ENCODE results near the gene TAS2R31. TPM values are rescaled to one million over a fixed set of nuclear protein-coding genes. Genes with fewer than 3 reads are reported as not detected.

TAS2R31 gene
- polyA plus RNA-seq, 3 donors = 0.29 TPM; not detected in 2

- DNase-seq = no peak
- TF ChIP-seq CTCF (IDR thresholded peaks at IDR 0.05) = no peak
Measured at GRCh38 chr12:11026118-11026517, 5.1 kb downstream of the TAS2R31 start.

GRCh38 chr12:11023387-11023786, 7.8 kb downstream of the TAS2R31 start:
- H3K27ac Mint-ChIP-seq = no peak overlapping the region
- Histone ChIP-seq H3K79me2 (ENCODE audit: insufficient read depth, low read length) (no peaks in the 10 kb centered on the region), H3K27ac (ENCODE audit: low read depth in 1 of 2, low read length in 2 of 2) (no peak overlapping the region), H2AFZ (ENCODE audit: insufficient read depth, low read depth, low read length, poor library complexity, severe bottlenecking) (no peak overlapping the region), H4K20me1 (ENCODE audit: insufficient read depth, low read length) (no peaks in the 10 kb centered on the region), H3K27me3 (ENCODE audit: control insufficient read depth in 2 of 2, insufficient read depth in 2 of 2, low read length in 2 of 2) (no peaks in the 10 kb centered on the region), H3K4me1 (ENCODE audit: control insufficient read depth in 1 of 2, insufficient read depth in 2 of 2, low read length in 2 of 2) (no peaks in the 10 kb centered on the region), H3K36me3 (replicated peaks in 1 of 2; ENCODE audit: control insufficient read depth in 1 of 2, insufficient read depth in 2 of 2, low read length in 2 of 2) (peaks cover 0 to 9% of the 10 kb centered on the region in 2 donors), H3K4me2 (replicated peaks; ENCODE audit: extremely low read depth, low read length, poor library complexity, severe bottlenecking) (no peak overlapping the region), H3K9ac (ENCODE audit: insufficient read depth, low read length, poor library complexity, severe bottlenecking) (no peak overlapping the region), H3K4me3 (replicated peaks in 1 of 3; ENCODE audit: low read depth in 2 of 3, low read length in 3 of 3) (no peak overlapping the region), H3K9me3 (replicated peaks in 1 of 2; ENCODE audit: control insufficient read depth in 1 of 2, insufficient read depth in 1 of 2, low read length in 2 of 2) (peaks cover 7 to 12% of the 10 kb centered on the region in 2 donors)
- H3K4me1 Mint-ChIP-seq = no peaks in the 10 kb centered on the region
- H3K36me3 Mint-ChIP-seq = peaks cover 5 to 24% of the 10 kb centered on the region in 2 donors
- no peak for TF ChIP-seq CTCF (IDR thresholded peaks at IDR 0.05)
- intact Hi-C loops (cut with micrococcal nuclease) = no loop called here
- peaks cover 5 to 15% (median 10%) of the 10 kb centered on the region in 7 donors for H3K9me3 Mint-ChIP-seq
- no peaks in the 10 kb centered on the region for H3K27me3 Mint-ChIP-seq (ENCODE audit: low read depth in 3 of 3)
- no CpG with 5 or more reads among the region's 2 CpGs for WGBS (ENCODE audit: insufficient coverage)
- DNase-seq = no peak
- H3K4me3 Mint-ChIP-seq = no peak overlapping the region

More at GRCh38 chr12:11026118-11026517, 5.1 kb downstream of the TAS2R31 start:
- Mint-ChIP-seq H3K36me3 (peaks cover 10 to 28% of the 10 kb centered on the region in 2 donors), H3K27ac (no peak overlapping the region), H3K9me3 (peaks cover 5 to 15% (median 10%) of the 10 kb centered on the region in 7 donors), H3K4me3 (no peak overlapping the region), H3K27me3 (ENCODE audit: low read depth in 3 of 3) (no peaks in the 10 kb centered on the region), H3K4me1 (no peaks in the 10 kb centered on the region)
- H2AFZ ChIP-seq (ENCODE audit: insufficient read depth, low read depth, low read length, poor library complexity, severe bottlenecking) = no peak overlapping the region
- no peak overlapping the region for H3K4me3 ChIP-seq (replicated peaks in 1 of 3; ENCODE audit: low read depth in 2 of 3, low read length in 3 of 3)
- no peak overlapping the region for H3K9ac ChIP-seq (ENCODE audit: insufficient read depth, low read length, poor library complexity, severe bottlenecking)
- 92% methylated on average over 2 of the region's 6 CpGs for WGBS (ENCODE audit: insufficient coverage)
- no peak overlapping the region for H3K4me2 ChIP-seq (replicated peaks; ENCODE audit: extremely low read depth, low read length, poor library complexity, severe bottlenecking)
- H3K79me2 ChIP-seq (ENCODE audit: insufficient read depth, low read length) = no peaks in the 10 kb centered on the region
- H3K9me3 ChIP-seq (replicated peaks in 1 of 2; ENCODE audit: control insufficient read depth in 1 of 2, insufficient read depth in 1 of 2, low read length in 2 of 2) = peaks cover 7 to 12% of the 10 kb centered on the region in 2 donors
- intact Hi-C loops (cut with micrococcal nuclease) = no loop called here
- H3K27me3 ChIP-seq (ENCODE audit: control insufficient read depth in 2 of 2, insufficient read depth in 2 of 2, low read length in 2 of 2) = no peaks in the 10 kb centered on the region
- H3K36me3 ChIP-seq (replicated peaks in 1 of 2; ENCODE audit: control insufficient read depth in 1 of 2, insufficient read depth in 2 of 2, low read length in 2 of 2) = peaks cover 0 to 9% of the 10 kb centered on the region in 2 donors
- no peaks in the 10 kb centered on the region for H4K20me1 ChIP-seq (ENCODE audit: insufficient read depth, low read length)
- H3K4me1 ChIP-seq (ENCODE audit: control insufficient read depth in 1 of 2, insufficient read depth in 2 of 2, low read length in 2 of 2) = no peaks in the 10 kb centered on the region
- H3K27ac ChIP-seq (ENCODE audit: low read depth in 1 of 2, low read length in 2 of 2) = no peak overlapping the region
